ENCODE data around the gene ZFP14.
"Not testable (repeated sequence)": the region's sequence is repeated elsewhere in the genome, so short reads cannot be mapped to it uniquely, and the experiment has no call there.

GRCh38 chr19:36311098-36311760 is 67.8 kb downstream of the ZFP14 start:
- not testable (repeated sequence) for TF ChIP-seq TAF1 (IDR thresholded peaks at IDR 0.05; ENCODE audit: borderline replicate concordance, low read depth, low read length); POLR2AphosphoS5 (IDR thresholded peaks at IDR 0.05; ENCODE audit: low read depth, low read length)
